K562 (cell line): ENCODE measurements around the gene AUNIP. TPM values are rescaled to one million over a fixed set of nuclear protein-coding genes. Genes with fewer than 3 reads are reported as not detected.

Source experiments
- CBFA2T3 ChIP-seq: fragments of 450-650 bp; IDR thresholded peaks from 2 replicates; pipeline ENCODE4 v1.6.1; 2017
- CHD2 ChIP-seq: IDR thresholded peaks from 2 replicates; pipeline ENCODE4 v1.6.1; 2011; ENCODE audit warnings: low read depth, low read length
- CXXC5 ChIP-seq: fragments of 250-450 bp; sonication (Bioruptor Pico); IDR thresholded peaks from 2 replicates; pipeline ENCODE4 v1.8.0; 2022; ENCODE audit warnings: inconsistent platforms, mild to moderate bottlenecking, moderate library complexity
- ELF4 ChIP-seq: fragments of 450-650 bp; formaldehyde crosslinking; IDR thresholded peaks from 2 replicates; pipeline ENCODE4 v1.4.0; 2022; ENCODE audit warnings: missing genetic modification characterization
- HDAC6 ChIP-seq: IDR thresholded peaks from 2 replicates; pipeline ENCODE4 v1.6.1; 2012; ENCODE audit warnings: low read depth, mild to moderate bottlenecking, control low read depth, inconsistent platforms, low read length, moderate library complexity
- JUNB ChIP-seq: fragments of 450-650 bp; formaldehyde crosslinking; conservative IDR thresholded peaks from 2 replicates; pipeline ENCODE4 v1.4.0; 2020; ENCODE audit warnings: mild to moderate bottlenecking
- MITF ChIP-seq: IDR thresholded peaks from 2 replicates; pipeline ENCODE4 v1.6.1; 2014; ENCODE audit warnings: antibody characterized with exemption
- NCOA2 ChIP-seq, 2 experiments: fragments of 450-650 bp; IDR thresholded peaks; 2 replicates each; pipeline ENCODE4 v1.6.1; 2018; ENCODE audit warnings: mild to moderate bottlenecking in 2 of 2, moderate library complexity in 1 of 2; ENCODE audit not compliant: partially characterized antibody in 2 of 2
- RB1 ChIP-seq: fragments of 450-650 bp; IDR thresholded peaks from 2 replicates; pipeline ENCODE4 v1.6.1; 2017; ENCODE audit warnings: low read depth, mild to moderate bottlenecking
- ZBTB17 ChIP-seq: fragments of 450-650 bp; formaldehyde crosslinking; IDR thresholded peaks from 2 replicates; pipeline ENCODE4 v1.4.0; 2020; ENCODE audit warnings: mild to moderate bottlenecking
- ZNF224 ChIP-seq: sonication (generic); formaldehyde crosslinking; IDR thresholded peaks from 2 replicates; pipeline ENCODE4 v1.8.0; 2022; ENCODE audit warnings: mild to moderate bottlenecking, missing genetic modification reagents
- ZNF586 ChIP-seq: fragments of 450-650 bp; formaldehyde crosslinking; conservative IDR thresholded peaks from 2 replicates; pipeline ENCODE4 v1.4.0; 2020; ENCODE audit warnings: mild to moderate bottlenecking, moderate library complexity
- polyA plus RNA-seq, 8 experiments: library from polyadenylated mRNA; depleted of rRNA in 4 of 8; stranded (reverse) in 5 of 8; unstranded in 3 of 8; fragments of >200 nt; fragmentation: Nextera tagmentation in 2 of 8; fragmentation: Illumina TruSeq in 1 of 8; extraction: Ambion mirVana in 2 of 8; extraction: Trizol in 1 of 8; gene quantifications; 2 replicates each; pipeline versions ENCODE4 v1.2.1 to v1.2.3, GENCODE V29; 2011 to 2014; ENCODE audit warnings: inconsistent platforms in 1 of 8, missing spikeins in 1 of 8
- total RNA-seq, 7 experiments: library from RNA; depleted of rRNA in 6 of 7; stranded (reverse); fragments of >200 nt in 6 of 7; fragmentation: Illumina TruSeq in 2 of 7; extraction: Trizol in 2 of 7; gene quantifications; 2 replicates each; pipeline versions ENCODE4 v1.2.1 to v1.2.3, GENCODE V29; 2011 to 2021; ENCODE audit warnings: low replicate concordance in 1 of 7
- TF ChIP-seq, protein P1 (sequence below): fragments of 250-450 bp; sonication (Bioruptor Pico); IDR thresholded peaks from 2 replicates; pipeline ENCODE4 v1.4.0; 2020; ENCODE audit warnings: mild to moderate bottlenecking
- TF ChIP-seq, protein P2 (sequence below), 2 experiments: fragments of 450-650 bp; formaldehyde crosslinking in 1 of 2; IDR thresholded peaks; 2 replicates each; pipeline versions ENCODE4 v1.4.0 to v1.6.1; 2014 to 2020; ENCODE audit warnings: mild to moderate bottlenecking in 2 of 2, borderline replicate concordance in 1 of 2, low read depth in 1 of 2
- TF ChIP-seq, protein P3 (sequence below), 3 experiments: fragments of 200-800 bp in 1 of 3; sonication (Bioruptor generic) in 1 of 3; sonication (generic) in 1 of 3; formaldehyde crosslinking in 1 of 3; IDR thresholded peaks; 2 replicates each; pipeline versions ENCODE4 v1.6.1 to v1.8.0; 2016 to 2022; ENCODE audit warnings: mild to moderate bottlenecking in 2 of 3, missing compliant biosample characterization in 2 of 3, missing genetic modification characterization in 2 of 3, missing genetic modification reagents in 1 of 3

The AUNIP gene
- total and polyA plus RNA-seq, 9 of the 15 experiments (the other 6 are each of a cell fraction or from before 2014, with no cell fraction given): 12.1 to 53.8 (median 47.1) TPM

- TF ChIP-seq, protein P1, sequence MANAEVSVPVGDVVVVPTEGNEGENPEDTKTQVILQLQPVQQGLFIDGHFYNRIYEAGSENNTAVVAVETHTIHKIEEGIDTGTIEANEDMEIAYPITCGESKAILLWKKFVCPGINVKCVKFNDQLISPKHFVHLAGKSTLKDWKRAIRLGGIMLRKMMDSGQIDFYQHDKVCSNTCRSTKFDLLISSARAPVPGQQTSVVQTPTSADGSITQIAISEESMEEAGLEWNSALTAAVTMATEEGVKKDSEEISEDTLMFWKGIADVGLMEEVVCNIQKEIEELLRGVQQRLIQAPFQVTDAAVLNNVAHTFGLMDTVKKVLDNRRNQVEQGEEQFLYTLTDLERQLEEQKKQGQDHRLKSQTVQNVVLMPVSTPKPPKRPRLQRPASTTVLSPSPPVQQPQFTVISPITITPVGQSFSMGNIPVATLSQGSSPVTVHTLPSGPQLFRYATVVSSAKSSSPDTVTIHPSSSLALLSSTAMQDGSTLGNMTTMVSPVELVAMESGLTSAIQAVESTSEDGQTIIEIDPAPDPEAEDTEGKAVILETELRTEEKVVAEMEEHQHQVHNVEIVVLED: no peak
- TF ChIP-seq, protein P2, sequence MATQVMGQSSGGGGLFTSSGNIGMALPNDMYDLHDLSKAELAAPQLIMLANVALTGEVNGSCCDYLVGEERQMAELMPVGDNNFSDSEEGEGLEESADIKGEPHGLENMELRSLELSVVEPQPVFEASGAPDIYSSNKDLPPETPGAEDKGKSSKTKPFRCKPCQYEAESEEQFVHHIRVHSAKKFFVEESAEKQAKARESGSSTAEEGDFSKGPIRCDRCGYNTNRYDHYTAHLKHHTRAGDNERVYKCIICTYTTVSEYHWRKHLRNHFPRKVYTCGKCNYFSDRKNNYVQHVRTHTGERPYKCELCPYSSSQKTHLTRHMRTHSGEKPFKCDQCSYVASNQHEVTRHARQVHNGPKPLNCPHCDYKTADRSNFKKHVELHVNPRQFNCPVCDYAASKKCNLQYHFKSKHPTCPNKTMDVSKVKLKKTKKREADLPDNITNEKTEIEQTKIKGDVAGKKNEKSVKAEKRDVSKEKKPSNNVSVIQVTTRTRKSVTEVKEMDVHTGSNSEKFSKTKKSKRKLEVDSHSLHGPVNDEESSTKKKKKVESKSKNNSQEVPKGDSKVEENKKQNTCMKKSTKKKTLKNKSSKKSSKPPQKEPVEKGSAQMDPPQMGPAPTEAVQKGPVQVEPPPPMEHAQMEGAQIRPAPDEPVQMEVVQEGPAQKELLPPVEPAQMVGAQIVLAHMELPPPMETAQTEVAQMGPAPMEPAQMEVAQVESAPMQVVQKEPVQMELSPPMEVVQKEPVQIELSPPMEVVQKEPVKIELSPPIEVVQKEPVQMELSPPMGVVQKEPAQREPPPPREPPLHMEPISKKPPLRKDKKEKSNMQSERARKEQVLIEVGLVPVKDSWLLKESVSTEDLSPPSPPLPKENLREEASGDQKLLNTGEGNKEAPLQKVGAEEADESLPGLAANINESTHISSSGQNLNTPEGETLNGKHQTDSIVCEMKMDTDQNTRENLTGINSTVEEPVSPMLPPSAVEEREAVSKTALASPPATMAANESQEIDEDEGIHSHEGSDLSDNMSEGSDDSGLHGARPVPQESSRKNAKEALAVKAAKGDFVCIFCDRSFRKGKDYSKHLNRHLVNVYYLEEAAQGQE (IDR thresholded peaks at IDR 0.05; ENCODE audit: borderline replicate concordance): no peak
- TF ChIP-seq, protein P2 (CRISPR knock-in tag; IDR thresholded peaks at IDR 0.05; ENCODE audit: low read depth): no peak
- TF ChIP-seq ZNF586 (CRISPR knock-in tag): no peak
- TF ChIP-seq ZBTB17 (CRISPR knock-in tag): no peak
- TF ChIP-seq RB1: no peak
- TF ChIP-seq HDAC6: no peak
- TF ChIP-seq JUNB (CRISPR knock-in tag): no peak
- peak; percentile 13; the same call in 1 of the 2 replicates for TF ChIP-seq ZNF224
- no peak for TF ChIP-seq CXXC5 (CRISPR knock-in tag)
- TF ChIP-seq CBFA2T3: no peak
- TF ChIP-seq MITF: no peak
- no peak for TF ChIP-seq NCOA2 (IDR thresholded peaks at IDR 0.05; ENCODE audit: partially characterized antibody in 2 of 2)
- TF ChIP-seq ELF4 (CRISPR knock-in tag): 0 out of 2 replicates have a peak, but pooled peaks have one; percentile 26
- TF ChIP-seq CHD2: no peak
- TF ChIP-seq, protein P3, sequence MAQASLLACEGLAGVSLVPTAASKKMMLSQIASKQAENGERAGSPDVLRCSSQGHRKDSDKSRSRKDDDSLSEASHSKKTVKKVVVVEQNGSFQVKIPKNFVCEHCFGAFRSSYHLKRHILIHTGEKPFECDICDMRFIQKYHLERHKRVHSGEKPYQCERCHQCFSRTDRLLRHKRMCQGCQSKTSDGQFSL (CRISPR knock-in tag; IDR thresholded peaks at IDR 0.05): peak; percentile 65; the same call in 1 of the 2 replicates
- TF ChIP-seq, protein P3 (tag; IDR thresholded peaks at IDR 0.05): no peak
Measured at GRCh38 chr1:25800703-25801377, 58.4 kb downstream of the AUNIP start (continued).
